ENCODE measurements around the gene PPFIA4.

DNA sequence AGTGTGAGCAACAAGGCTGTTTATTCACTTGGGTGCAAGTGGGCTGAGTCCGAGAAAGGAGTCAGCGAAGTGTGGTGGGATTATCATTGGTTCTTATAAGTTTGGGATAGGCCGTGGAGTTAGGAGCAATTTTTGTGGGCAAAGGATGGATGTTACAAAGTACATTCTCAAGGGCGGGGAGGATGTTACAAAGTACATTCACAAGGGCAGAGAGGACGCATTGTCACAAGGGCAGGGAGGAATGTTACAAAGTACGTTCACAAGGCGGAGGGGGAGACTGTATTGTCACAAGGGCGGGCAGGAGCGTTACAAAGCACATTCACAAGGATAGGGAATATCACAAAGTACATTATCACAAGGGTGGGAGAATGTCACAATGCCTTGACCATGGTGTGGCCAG lies 24.3 kb upstream of the PPFIA4 start:
- TF ChIP-seq POLR2A (IDR thresholded peaks at IDR 0.05; ENCODE audit: borderline replicate concordance, extremely low read depth, insufficient read depth, insufficient read length) (no peak), ELF1 (IDR thresholded peaks at IDR 0.05; ENCODE audit: borderline replicate concordance, low read depth) (no peak), RAD21 (IDR thresholded peaks at IDR 0.05; ENCODE audit: low read depth) (no peak), ZFX (IDR thresholded peaks at IDR 0.05) (no peak), MAX (IDR thresholded peaks at IDR 0.05) (no peak), ZNF274 (IDR thresholded peaks at IDR 0.05; ENCODE audit: low read depth, low read length) (no peak), JUND (IDR thresholded peaks at IDR 0.05) (no peak), CEBPB (IDR thresholded peaks at IDR 0.05; ENCODE audit: low read depth) (no peak), EZH2phosphoT487 (IDR thresholded peaks at IDR 0.05; ENCODE audit: borderline replicate concordance) (no peak), SP1 (IDR thresholded peaks at IDR 0.05; ENCODE audit: low read depth) (no peak)
- TF ChIP-seq, protein P1, sequence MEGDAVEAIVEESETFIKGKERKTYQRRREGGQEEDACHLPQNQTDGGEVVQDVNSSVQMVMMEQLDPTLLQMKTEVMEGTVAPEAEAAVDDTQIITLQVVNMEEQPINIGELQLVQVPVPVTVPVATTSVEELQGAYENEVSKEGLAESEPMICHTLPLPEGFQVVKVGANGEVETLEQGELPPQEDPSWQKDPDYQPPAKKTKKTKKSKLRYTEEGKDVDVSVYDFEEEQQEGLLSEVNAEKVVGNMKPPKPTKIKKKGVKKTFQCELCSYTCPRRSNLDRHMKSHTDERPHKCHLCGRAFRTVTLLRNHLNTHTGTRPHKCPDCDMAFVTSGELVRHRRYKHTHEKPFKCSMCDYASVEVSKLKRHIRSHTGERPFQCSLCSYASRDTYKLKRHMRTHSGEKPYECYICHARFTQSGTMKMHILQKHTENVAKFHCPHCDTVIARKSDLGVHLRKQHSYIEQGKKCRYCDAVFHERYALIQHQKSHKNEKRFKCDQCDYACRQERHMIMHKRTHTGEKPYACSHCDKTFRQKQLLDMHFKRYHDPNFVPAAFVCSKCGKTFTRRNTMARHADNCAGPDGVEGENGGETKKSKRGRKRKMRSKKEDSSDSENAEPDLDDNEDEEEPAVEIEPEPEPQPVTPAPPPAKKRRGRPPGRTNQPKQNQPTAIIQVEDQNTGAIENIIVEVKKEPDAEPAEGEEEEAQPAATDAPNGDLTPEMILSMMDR (IDR thresholded peaks at IDR 0.05 in 2 of 3, conservative IDR thresholded peaks at IDR 0.05 in 1 of 3; ENCODE audit: borderline replicate concordance in 1 of 3, insufficient read depth in 1 of 3, low read depth in 2 of 3, low read length in 2 of 3): no peak

Measured in HCT116 (cell line).